ENCODE measurements around the gene ABI2. TPM values are rescaled to one million over a fixed set of nuclear protein-coding genes. Genes with fewer than 3 reads are reported as not detected.

Gene ABI2
- total RNA-seq, 1 experiment from 2014 or later, result 75.6 TPM

GRCh38 chr2:203360833-203361430 is 32.7 kb downstream of the ABI2 start:
- H3K79me2 ChIP-seq (ENCODE audit: insufficient read depth, low read length), result peaks cover 62% of the 10 kb centered on the region
- no peak for DNase-seq (ENCODE audit: low read depth, low spot score)
- ChIA-PET POLR2A (no interaction called here), RAD21 (ENCODE audit: low non-redundant PET in 1 of 2, low total read pairs in 2 of 2, uncharacterized antibody in 2 of 2, unreplicated experiment in 2 of 2) (no interaction called here), CTCF (no interaction called here)
- no peaks in the 10 kb centered on the region for H3K9me2 ChIP-seq (ENCODE audit: insufficient read depth)
- no peaks in the 10 kb centered on the region for H3K27me3 ChIP-seq (ENCODE audit: insufficient read depth, low read length)
- no peak overlapping the region for H3K4me2 ChIP-seq (ENCODE audit: low read length)
- no peak overlapping the region for H2AFZ ChIP-seq (ENCODE audit: low read depth, low read length, poor library complexity, severe bottlenecking)
- no peaks in the 10 kb centered on the region; a peak in 1 of 4 replicates for H3K36me3 ChIP-seq (ENCODE audit: control insufficient read depth in 1 of 2, insufficient read depth in 2 of 2, low read length in 2 of 2)
- H3K9ac ChIP-seq (ENCODE audit: low read length), result no peak overlapping the region
- no peaks in the 10 kb centered on the region; a peak in 1 of 4 replicates for H3K9me3 ChIP-seq (ENCODE audit: control insufficient read depth in 1 of 2, insufficient read depth in 1 of 2, low read depth in 1 of 2, low read length in 2 of 2)
- H3K27ac ChIP-seq (ENCODE audit: low read depth, low read length), result no peak overlapping the region
- no peak for ATAC-seq
- TF ChIP-seq MAX (IDR thresholded peaks at IDR 0.05) (no peak), CTCF (IDR thresholded peaks at IDR 0.05 in 2 of 3, conservative IDR thresholded peaks at IDR 0.05 in 1 of 3; ENCODE audit: borderline replicate concordance in 1 of 3, insufficient read depth in 1 of 3, low read depth in 2 of 3, low read length in 2 of 3) (no peak), ATF3 (IDR thresholded peaks at IDR 0.05) (no peak), EZH2phosphoT487 (IDR thresholded peaks at IDR 0.05; ENCODE audit: borderline replicate concordance) (no peak), SRF (IDR thresholded peaks at IDR 0.05; ENCODE audit: low read depth) (no peak), POLR2AphosphoS5 (IDR thresholded peaks at IDR 0.05; ENCODE audit: low read depth, low read length) (no peak), CEBPB (IDR thresholded peaks at IDR 0.05; ENCODE audit: low read depth) (no peak), CBX3 (IDR thresholded peaks at IDR 0.05; ENCODE audit: low read depth) (no peak), FOSL1 (IDR thresholded peaks at IDR 0.05; ENCODE audit: low read depth) (no peak), JUND (IDR thresholded peaks at IDR 0.05) (no peak), SIN3A (IDR thresholded peaks at IDR 0.05; ENCODE audit: low read depth) (no peak), REST (IDR thresholded peaks at IDR 0.05; ENCODE audit: low read depth) (no peak), YY1 (IDR thresholded peaks at IDR 0.05; ENCODE audit: extremely low read depth, insufficient replicate concordance, low read depth, low read length) (no peak), ELF1 (IDR thresholded peaks at IDR 0.05; ENCODE audit: borderline replicate concordance, low read depth) (no peak), ZBTB33 (IDR thresholded peaks at IDR 0.05; ENCODE audit: extremely low read depth, insufficient replicate concordance, low read length) (no peak), SP1 (IDR thresholded peaks at IDR 0.05; ENCODE audit: low read depth) (no peak), EGR1 (IDR thresholded peaks at IDR 0.05; ENCODE audit: low read depth) (no peak)
- no peaks in the 10 kb centered on the region for H4K20me1 ChIP-seq (ENCODE audit: insufficient read depth)
- H3K4me3 ChIP-seq (replicated peaks in 1 of 2; ENCODE audit: low read depth in 1 of 2, low read length in 2 of 2), result no peak overlapping the region
- no peaks in the 10 kb centered on the region for H3K4me1 ChIP-seq (ENCODE audit: control insufficient read depth in 1 of 2, insufficient read depth in 2 of 2, low read length in 2 of 2)
- no TSS peak for BruUV-seq (replicated peaks)
- intact Hi-C loops (cut with micrococcal nuclease), result no loop called here

All from HCT116 (cell line).